T-cell (primary cell): ENCODE measurements around the gene FYN. TPM values are rescaled to one million over a fixed set of nuclear protein-coding genes. Genes with fewer than 3 reads are reported as not detected.

Experiments used
- ATAC-seq, 4 experiments: fragments of 200-7000 bp in 3 of 4; fragments of 150-1000 bp in 1 of 4; cut with Tn5 transposase; replicated peaks in 1 of 4; 1 replicate in 3 of 4; 2 replicates in 1 of 4; pipeline ENCODE4 v1.10.0; 2021; ENCODE audit warnings: moderate library complexity in 3 of 4, mild to moderate bottlenecking in 2 of 4, moderate number of reproducible peaks in 1 of 4
- CTCF ChIA-PET, 2 donors: fragments of 300-600 bp; sonication (Branson Sonifier 250); formaldehyde crosslinking; loops; one replicate each; lab custom pipeline; 2022; ENCODE audit warnings: antibody characterized with exemption in 2 of 2; lab: Charles Lee
- POLR2A ChIA-PET, 2 donors: fragments of 300-600 bp; sonication (Branson Sonifier 250); formaldehyde crosslinking; loops; one replicate each; lab custom pipeline; 2022; ENCODE audit warnings: antibody characterized with exemption in 2 of 2; lab: Charles Lee
- DNase-seq, 35 experiments: peaks; one replicate each; pipeline versions ENCODE4 v3.0.0 to v3.0.0-alpha.2; 2013 to 2023
- H3K27ac ChIP-seq: one replicate; pipeline ENCODE4 v1.5.1; 2013; ENCODE audit warnings: low read length
- H3K27me3 ChIP-seq, 2 experiments: replicated peaks in 1 of 2; 1 replicate in 1 of 2; 2 replicates in 1 of 2; pipeline versions ENCODE4 v1.6.1 to v1.7.0; 2013; ENCODE audit warnings: low read length in 1 of 2, mixed read lengths in 1 of 2; ENCODE audit not compliant: control insufficient read depth in 2 of 2, insufficient read depth in 2 of 2; ENCODE audit errors: extremely low read depth in 1 of 2
- H3K36me3 ChIP-seq, 2 donors: 1 replicate in 1 of 2; 2 replicates in 1 of 2; pipeline versions ENCODE4 v1.6.1 to v1.7.0; 2013; ENCODE audit warnings: low read length in 1 of 2; ENCODE audit not compliant: control insufficient read depth in 2 of 2, insufficient read depth in 1 of 2; ENCODE audit errors: extremely low read depth in 1 of 2
- H3K4me1 ChIP-seq, 2 experiments: 1 replicate in 1 of 2; 2 replicates in 1 of 2; pipeline versions ENCODE4 v1.6.1 to v1.7.0; 2013; ENCODE audit warnings: low read length in 2 of 2, mixed read lengths in 1 of 2; ENCODE audit not compliant: insufficient read depth in 2 of 2, control insufficient read depth in 1 of 2; ENCODE audit errors: extremely low read depth in 1 of 2
- H3K4me3 ChIP-seq, 2 donors: 1 replicate in 1 of 2; 2 replicates in 1 of 2; pipeline versions ENCODE4 v1.5.1 to v1.7.0; 2013; ENCODE audit warnings: mild to moderate bottlenecking in 2 of 2, low read length in 1 of 2, moderate library complexity in 1 of 2; ENCODE audit not compliant: control insufficient read depth in 1 of 2; ENCODE audit errors: extremely low read depth in 1 of 2
- H3K9me3 ChIP-seq: 2 replicates; pipeline ENCODE4 v1.7.0; 2013
- H3K27ac Mint-ChIP-seq, 2 donors: one replicate each; pipeline ENCODE4 v1.8.0; 2020 to 2021; ENCODE audit warnings: mild to moderate bottlenecking in 2 of 2, mixed read lengths in 2 of 2
- H3K27me3 Mint-ChIP-seq, 2 donors: one replicate each; pipeline ENCODE4 v1.8.0; 2021 to 2022; ENCODE audit warnings: mixed read lengths in 2 of 2
- H3K36me3 Mint-ChIP-seq: one replicate; pipeline ENCODE4 v1.8.0; 2021; ENCODE audit warnings: mixed read lengths
- H3K4me1 Mint-ChIP-seq, 3 donors: one replicate each; pipeline ENCODE4 v1.8.0; 2020 to 2022; ENCODE audit warnings: mixed read lengths in 3 of 3, mild to moderate bottlenecking in 1 of 3
- H3K4me3 Mint-ChIP-seq, 3 donors: one replicate each; pipeline ENCODE4 v1.8.0; 2020 to 2022; ENCODE audit warnings: mild to moderate bottlenecking in 3 of 3, mixed read lengths in 3 of 3, moderate library complexity in 3 of 3
- H3K9me3 Mint-ChIP-seq, 3 donors: one replicate each; pipeline ENCODE4 v1.8.0; 2020 to 2022; ENCODE audit warnings: mixed read lengths in 3 of 3
- WGBS: methylation state at CpG from one replicate; pipeline ENCODE4 v1.1.5; 2013; ENCODE audit warnings: missing lambda C conversion rate; ENCODE audit not compliant: insufficient coverage; 5-methylcytosine and 5-hydroxymethylcytosine counted together
- total RNA-seq, 35 experiments: library from RNA in 6 of 35; stranded (reverse) in 6 of 35; fragments of 120-200 nt in 1 of 35; gene quantifications; one replicate each; pipeline versions ENCODE4 v1.2.1 to v1.2.4 and lab custom pipeline; 2013 to 2026

Gene FYN
- total RNA-seq, 5 donors from 2014 or later (not counting 1 experiment from before 2014, with no cell fraction given), result 466 to 573 (median 534) TPM

GRCh38 chr6:111899531-111899930 is 26.3 kb upstream of the FYN start:
- Mint-ChIP-seq H3K27me3 (no peaks in the 10 kb centered on the region), H3K4me1 (no peaks in the 10 kb centered on the region), H3K36me3 (no peaks in the 10 kb centered on the region), H3K27ac (no peak overlapping the region), H3K4me3 (no peak overlapping the region), H3K9me3 (no peaks in the 10 kb centered on the region)
- CTCF ChIA-PET, result no interaction called here
- 80% methylated on average over 2 of the region's 3 CpGs for WGBS
- DNase-seq (no peak), ATAC-seq (no peak)
- Histone ChIP-seq H3K9me3 (no peaks in the 10 kb centered on the region), H3K4me3 (no peak overlapping the region), H3K4me1 (no peaks in the 10 kb centered on the region), H3K27me3 (no peaks in the 10 kb centered on the region), H3K36me3 (no peaks in the 10 kb centered on the region), H3K27ac (no peak overlapping the region)
- POLR2A ChIA-PET, result no interaction called here

- Histone ChIP-seq H3K27me3 (no peaks in the 10 kb centered on the region), H3K4me3 (no peak overlapping the region), H3K36me3 (no peaks in the 10 kb centered on the region), H3K4me1 (no peaks in the 10 kb centered on the region), H3K27ac (no peak overlapping the region), H3K9me3 (no peaks in the 10 kb centered on the region)
- 60% methylated on average over 1 of the region's 4 CpGs for WGBS
- H3K27ac Mint-ChIP-seq, result no peak overlapping the region
- H3K4me1 Mint-ChIP-seq, result no peaks in the 10 kb centered on the region
- no peak for DNase-seq
- no peak overlapping the region for H3K4me3 Mint-ChIP-seq
- no peaks in the 10 kb centered on the region for H3K27me3 Mint-ChIP-seq
- H3K9me3 Mint-ChIP-seq, result no peaks in the 10 kb centered on the region
- H3K36me3 Mint-ChIP-seq, result no peaks in the 10 kb centered on the region
- POLR2A ChIA-PET, result interaction anchor here in 1 of 2 donors (0.6 kb wide), 1 partner anchor 946 kb away, joined by 6 read pairs; no protein-coding TSS in a partner anchor
- CTCF ChIA-PET, result no interaction called here
- no peak for ATAC-seq
These were observed 25.2 kb upstream of the FYN start for GRCh38 chr6:111898452-111898851.

GRCh38 chr6:111894951-111895350 is 21.7 kb upstream of the FYN start:
- Histone ChIP-seq H3K4me1 (no peaks in the 10 kb centered on the region), H3K9me3 (no peaks in the 10 kb centered on the region), H3K4me3 (no peak overlapping the region), H3K27me3 (no peaks in the 10 kb centered on the region), H3K36me3 (no peaks in the 10 kb centered on the region), H3K27ac (no peak overlapping the region)
- ATAC-seq (no peak), DNase-seq (no peak)
- Mint-ChIP-seq H3K27me3 (no peaks in the 10 kb centered on the region), H3K4me1 (no peaks in the 10 kb centered on the region), H3K9me3 (no peaks in the 10 kb centered on the region), H3K27ac (no peak overlapping the region), H3K4me3 (no peak overlapping the region), H3K36me3 (no peaks in the 10 kb centered on the region)
- ChIA-PET POLR2A (no interaction called here), CTCF (no interaction called here)
- WGBS, result no CpG with 5 or more reads among the region's 1 CpG

GRCh38 chr6:111894272-111894671 is 21.0 kb upstream of the FYN start:
- Histone ChIP-seq H3K36me3 (no peaks in the 10 kb centered on the region), H3K4me3 (no peak overlapping the region), H3K9me3 (no peaks in the 10 kb centered on the region), H3K27me3 (no peaks in the 10 kb centered on the region), H3K27ac (no peak overlapping the region), H3K4me1 (no peaks in the 10 kb centered on the region)
- WGBS, result 100% methylated on average over 1 of the region's 2 CpGs
- H3K27me3 Mint-ChIP-seq, result no peaks in the 10 kb centered on the region
- no peak overlapping the region for H3K27ac Mint-ChIP-seq
- H3K9me3 Mint-ChIP-seq, result no peaks in the 10 kb centered on the region
- DNase-seq (no peak), ATAC-seq (no peak)
- ChIA-PET POLR2A (no interaction called here), CTCF (no interaction called here)
- no peaks in the 10 kb centered on the region for H3K36me3 Mint-ChIP-seq
- no peaks in the 10 kb centered on the region for H3K4me1 Mint-ChIP-seq
- no peak overlapping the region for H3K4me3 Mint-ChIP-seq

GRCh38 chr6:111892431-111892830 is 19.2 kb upstream of the FYN start:
- no peak overlapping the region for H3K27ac ChIP-seq
- no peaks in the 10 kb centered on the region for H3K4me1 ChIP-seq
- H3K36me3 Mint-ChIP-seq, result no peaks in the 10 kb centered on the region
- no peaks in the 10 kb centered on the region for H3K27me3 ChIP-seq
- DNase-seq (no peak), ATAC-seq (no peak)
- no peaks in the 10 kb centered on the region for H3K9me3 ChIP-seq
- no peaks in the 10 kb centered on the region for H3K27me3 Mint-ChIP-seq
- H3K4me3 Mint-ChIP-seq, result no peak overlapping the region
- no peak overlapping the region for H3K27ac Mint-ChIP-seq
- no peaks in the 10 kb centered on the region for H3K4me1 Mint-ChIP-seq
- no peaks in the 10 kb centered on the region for H3K9me3 Mint-ChIP-seq
- ChIA-PET POLR2A (no interaction called here), CTCF (no interaction called here)
- no CpG with 5 or more reads among the region's 4 CpGs for WGBS
- H3K36me3 ChIP-seq, result no peaks in the 10 kb centered on the region
- H3K4me3 ChIP-seq, result no peak overlapping the region

GRCh38 chr6:111890988-111891387 is 17.7 kb upstream of the FYN start:
- Mint-ChIP-seq H3K27ac (no peak overlapping the region), H3K27me3 (no peaks in the 10 kb centered on the region), H3K9me3 (no peaks in the 10 kb centered on the region), H3K4me3 (no peak overlapping the region), H3K36me3 (no peaks in the 10 kb centered on the region), H3K4me1 (no peaks in the 10 kb centered on the region)
- H3K36me3 ChIP-seq, result no peaks in the 10 kb centered on the region
- ChIA-PET CTCF (no interaction called here), POLR2A (no interaction called here)
- ATAC-seq (no peak), DNase-seq (no peak)
- no peaks in the 10 kb centered on the region for H3K9me3 ChIP-seq
- H3K27me3 ChIP-seq, result no peaks in the 10 kb centered on the region
- no peak overlapping the region for H3K27ac ChIP-seq
- H3K4me3 ChIP-seq, result no peak overlapping the region
- H3K4me1 ChIP-seq, result no peaks in the 10 kb centered on the region
